Superior temporal gyrus (tissue), 1 donor: ENCODE measurements around the gene LIG3.
"Not testable (repeated sequence)": the region's sequence is repeated elsewhere in the genome, so short reads cannot be mapped to it uniquely, and the experiment has no call there.

Source experiments
- DNase-seq: peaks from one replicate; pipeline ENCODE4 v3.0.0-alpha.2; 2016; ENCODE audit errors: extremely low spot score

LIG3 gene

DNA sequence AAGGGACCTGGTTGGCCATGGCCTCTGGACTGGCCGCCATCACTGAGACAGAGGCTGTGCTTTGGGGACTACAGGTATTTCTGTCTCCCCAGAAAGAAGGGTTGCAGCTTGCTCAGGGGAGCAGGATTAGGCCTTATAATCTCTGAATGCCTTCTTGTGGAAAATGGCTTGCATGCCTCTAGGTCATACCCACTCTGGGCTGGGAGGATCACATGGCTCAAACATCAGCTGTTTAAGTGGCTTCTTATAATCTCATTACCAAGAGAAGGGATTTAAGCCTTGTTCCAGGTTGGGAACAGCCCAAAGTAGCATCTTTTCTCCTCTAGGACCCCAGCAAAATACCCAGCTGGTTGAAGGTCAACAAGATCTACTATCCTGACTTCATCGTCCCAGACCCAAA is 19.1 kb downstream of the LIG3 start:
- DNase-seq = no peak

DNA sequence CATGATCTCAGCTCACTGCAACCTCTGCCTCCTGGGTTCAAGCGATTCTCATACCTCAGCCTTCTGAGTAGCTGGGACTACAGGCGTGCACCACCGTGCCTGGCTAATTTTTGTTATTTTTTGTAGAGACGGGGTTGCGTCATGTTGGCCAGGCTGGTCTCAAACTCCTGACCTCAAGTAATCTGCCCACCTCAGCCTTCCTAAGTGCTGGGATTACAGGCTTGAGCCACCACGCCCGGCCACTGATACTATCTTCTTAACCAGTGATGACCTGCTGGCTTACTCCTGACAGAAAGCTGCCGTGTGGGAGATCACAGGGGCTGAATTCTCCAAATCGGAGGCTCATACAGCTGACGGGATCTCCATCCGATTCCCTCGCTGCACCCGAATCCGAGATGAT is 20.7 kb downstream of the LIG3 start:
- DNase-seq = not testable (repeated sequence)

DNA sequence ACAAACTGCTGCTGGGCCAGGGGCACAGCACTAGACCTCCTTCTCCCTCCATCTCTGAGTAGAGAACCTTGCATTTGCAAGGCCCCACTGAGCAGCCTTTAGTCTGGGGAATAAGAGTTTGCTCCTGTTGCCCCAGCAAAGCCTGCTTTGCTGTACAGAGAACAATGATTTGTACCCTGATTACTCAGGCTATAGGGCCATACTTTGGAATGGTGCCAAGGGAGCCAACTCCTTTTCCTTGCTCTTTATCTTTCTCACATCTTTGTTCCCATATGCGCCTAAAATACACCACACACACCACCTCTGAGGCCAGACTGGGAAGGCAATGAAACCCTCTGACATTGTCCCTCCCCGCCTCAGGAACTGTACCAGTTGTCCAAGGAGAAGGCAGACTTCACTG is 21.2 kb downstream of the LIG3 start:
- no peak for DNase-seq

DNA sequence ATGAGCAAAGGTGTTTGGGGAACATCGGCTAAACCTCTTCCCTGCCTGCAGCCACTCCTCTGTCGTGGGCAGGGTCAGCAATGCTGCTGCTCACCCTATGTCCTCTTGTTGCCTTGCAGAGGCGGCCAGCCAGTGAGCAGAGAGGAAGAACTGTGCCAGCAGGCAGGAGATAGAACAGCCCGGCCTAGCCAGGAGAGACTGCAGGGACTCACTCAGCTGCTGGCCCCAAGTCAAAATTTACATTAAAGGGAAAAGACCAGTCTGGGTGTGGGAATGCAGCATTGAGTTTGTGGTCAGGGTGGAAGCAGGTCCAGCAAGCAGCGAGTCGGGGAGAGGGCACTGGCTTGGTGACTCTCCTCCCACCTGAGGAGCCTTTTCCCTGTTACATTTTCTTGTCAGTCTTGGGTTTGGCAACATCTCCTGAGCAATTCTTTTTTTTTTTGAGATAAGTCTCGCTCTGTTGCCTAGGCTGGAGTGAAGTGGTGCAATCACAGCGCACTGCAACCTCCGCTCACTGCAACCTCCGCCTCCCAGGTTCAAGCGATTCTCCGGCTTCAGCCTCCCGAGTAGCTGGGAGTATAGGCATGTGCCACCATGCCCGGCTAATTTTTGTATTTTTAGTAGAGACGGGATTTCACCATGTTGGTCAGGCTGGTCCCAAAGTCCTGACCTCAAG is 22.7 kb downstream of the LIG3 start:
- DNase-seq = no peak

DNA sequence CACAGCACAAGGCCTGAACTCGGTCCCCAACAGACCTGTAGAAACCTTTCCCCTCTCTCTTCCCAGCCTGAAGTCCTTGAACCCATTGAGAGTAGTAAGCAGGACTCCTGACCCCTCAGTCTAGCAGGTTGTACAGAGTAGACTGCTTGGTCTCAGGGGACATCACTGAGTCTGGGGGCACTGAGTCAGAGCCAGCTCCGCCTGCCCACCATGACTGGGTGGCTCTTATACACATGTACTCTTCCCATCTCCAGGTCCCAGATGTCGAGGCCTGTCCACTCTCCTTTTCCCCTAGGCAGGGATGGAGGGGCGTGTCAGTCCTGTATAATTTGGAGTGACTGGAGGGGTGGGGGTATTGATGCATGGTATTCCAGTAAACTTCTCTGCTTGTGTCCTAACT is 23.5 kb downstream of the LIG3 start:
- DNase-seq = no peak

DNA sequence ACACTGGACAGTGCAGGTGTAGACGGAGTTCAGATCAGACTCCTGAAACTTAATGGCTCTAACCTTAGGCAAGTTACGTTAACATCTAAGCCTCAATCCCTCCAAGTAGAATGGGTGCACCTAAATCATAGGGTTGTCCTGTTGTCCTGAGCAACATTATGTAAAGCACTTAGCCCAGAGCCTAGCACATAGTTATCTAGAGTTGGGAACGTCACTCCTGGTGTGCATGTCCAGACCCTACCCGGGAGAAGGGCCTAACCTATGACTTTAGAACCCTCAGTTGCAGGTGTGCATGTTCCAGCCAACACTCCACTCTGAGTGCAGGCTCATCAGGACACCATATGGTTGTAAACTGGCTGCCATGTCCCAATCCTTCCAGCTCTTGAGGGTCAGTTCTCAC is 26.0 kb downstream of the LIG3 start:
- no peak for DNase-seq

DNA sequence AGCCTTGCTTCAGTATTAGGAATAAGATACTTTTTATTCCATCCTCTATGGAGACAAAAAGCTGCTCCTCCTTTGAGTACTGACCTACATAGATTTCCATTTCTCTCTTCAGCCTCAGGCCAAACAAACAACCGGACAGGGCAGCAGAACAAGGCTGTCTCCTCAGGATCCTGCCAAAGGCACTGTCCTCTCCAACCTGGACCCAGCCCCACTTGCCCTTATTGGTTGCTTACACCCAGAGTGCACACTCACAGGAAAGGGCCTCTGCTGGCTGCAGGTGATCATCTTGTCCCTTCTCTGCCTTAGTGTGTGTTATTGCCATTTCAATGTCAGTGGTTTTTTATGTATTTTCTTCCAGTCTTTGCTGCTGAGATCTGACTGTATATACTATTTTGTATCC is 26.6 kb downstream of the LIG3 start:
- DNase-seq = no peak

DNA sequence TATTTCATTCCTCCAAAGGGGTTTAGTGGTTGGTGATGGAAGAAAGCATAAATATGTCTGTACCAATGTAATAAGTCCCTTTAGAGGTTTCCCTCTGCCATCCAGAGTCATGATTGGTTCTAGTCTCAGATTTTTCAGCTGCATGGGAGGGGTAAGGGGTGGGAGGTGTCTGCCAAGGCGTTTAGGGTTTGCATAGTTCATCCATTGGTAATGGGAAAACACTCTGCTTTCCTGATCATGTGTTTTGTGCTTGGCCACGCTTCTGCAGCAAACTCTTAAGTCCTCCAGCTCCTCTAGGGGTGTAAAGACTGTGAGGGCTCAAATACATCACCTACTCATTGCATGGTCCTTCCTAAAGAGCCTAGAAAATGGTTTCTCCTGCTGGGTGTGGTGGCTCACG is 29.8 kb downstream of the LIG3 start:
- no peak for DNase-seq

DNA sequence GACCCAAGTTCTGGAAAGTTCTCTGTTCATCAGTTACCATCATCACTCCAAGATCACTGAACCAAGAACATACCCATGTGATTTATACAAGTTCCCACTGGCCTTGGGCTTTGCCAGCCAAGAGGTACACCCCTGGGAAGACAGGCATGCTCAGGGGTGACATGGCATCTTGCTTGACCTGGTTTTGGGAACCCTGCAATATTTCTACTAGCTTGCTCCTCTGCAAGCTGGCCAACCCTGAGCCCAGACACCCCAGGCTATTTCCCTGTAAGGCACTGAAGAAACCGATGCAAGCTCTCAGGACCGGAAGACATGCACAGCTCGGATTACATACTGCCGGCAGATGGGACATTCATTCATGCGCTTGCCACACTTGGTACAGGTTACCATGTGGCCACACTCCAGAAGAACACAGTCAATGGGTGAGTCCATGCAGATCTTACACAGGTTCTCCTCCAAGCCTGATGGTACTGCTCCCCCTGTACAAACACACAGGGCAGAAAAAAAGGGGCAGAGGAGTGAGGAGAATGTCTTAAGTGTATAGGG is 31.4 kb downstream of the LIG3 start:
- no peak for DNase-seq

DNA sequence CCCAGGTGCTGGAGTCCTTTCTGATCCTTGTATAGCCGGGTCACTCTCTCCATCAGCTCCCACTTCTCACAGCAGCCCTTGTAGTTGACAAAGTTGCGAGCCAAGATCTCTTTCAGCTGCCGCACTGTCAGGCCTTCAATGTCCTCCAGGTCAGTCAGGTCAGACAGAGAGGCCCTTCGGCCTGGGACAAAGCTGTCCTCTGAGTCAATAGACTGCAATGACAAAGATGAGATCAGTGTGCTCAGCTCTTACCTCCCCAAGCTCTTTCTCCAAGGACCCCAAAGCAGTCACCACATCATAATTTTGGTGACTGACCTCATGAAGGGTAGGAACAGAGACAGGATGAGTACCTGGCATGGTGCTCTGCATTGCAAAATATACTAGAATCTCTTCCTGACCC is 36.1 kb downstream of the LIG3 start:
- DNase-seq = no peak

DNA sequence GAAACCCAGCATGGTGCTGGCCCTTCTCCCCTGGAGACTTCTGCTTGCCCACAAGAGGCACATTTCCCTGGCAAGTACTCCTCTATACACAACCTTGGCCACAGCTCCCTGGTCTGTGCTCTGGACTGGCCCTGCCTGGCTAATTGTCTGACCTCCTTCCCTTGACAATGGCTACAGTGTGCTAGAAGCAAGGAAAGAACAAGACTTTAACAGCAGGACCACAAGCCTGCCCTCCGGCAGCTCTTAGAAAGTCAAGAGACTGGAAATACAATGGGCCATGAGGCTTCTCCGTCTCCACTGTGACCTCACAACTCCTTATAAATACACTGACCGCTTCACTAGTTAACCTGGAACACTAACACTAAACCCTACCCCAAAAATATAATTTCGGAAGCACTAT is 36.7 kb downstream of the LIG3 start:
- DNase-seq = no peak

DNA sequence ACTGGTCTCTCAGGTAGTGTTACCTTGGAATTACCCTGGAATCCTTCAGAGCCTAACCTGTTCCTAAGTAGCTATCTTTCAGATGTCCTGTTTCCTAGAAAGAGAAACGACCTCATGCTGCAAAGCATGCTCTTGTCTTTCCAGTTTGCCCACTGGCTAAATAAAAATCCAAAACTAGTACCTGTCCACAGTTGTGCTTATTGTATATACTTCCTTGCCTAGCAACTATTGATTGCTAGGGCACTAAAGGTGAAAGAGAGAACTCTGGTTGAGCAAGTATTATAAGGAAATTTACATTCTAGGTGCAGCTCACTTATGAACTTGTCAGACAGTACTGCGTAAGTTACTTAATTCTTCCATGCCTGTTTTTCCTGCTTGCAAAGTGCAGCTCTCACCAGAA is 38.5 kb downstream of the LIG3 start:
- no peak for DNase-seq

DNA sequence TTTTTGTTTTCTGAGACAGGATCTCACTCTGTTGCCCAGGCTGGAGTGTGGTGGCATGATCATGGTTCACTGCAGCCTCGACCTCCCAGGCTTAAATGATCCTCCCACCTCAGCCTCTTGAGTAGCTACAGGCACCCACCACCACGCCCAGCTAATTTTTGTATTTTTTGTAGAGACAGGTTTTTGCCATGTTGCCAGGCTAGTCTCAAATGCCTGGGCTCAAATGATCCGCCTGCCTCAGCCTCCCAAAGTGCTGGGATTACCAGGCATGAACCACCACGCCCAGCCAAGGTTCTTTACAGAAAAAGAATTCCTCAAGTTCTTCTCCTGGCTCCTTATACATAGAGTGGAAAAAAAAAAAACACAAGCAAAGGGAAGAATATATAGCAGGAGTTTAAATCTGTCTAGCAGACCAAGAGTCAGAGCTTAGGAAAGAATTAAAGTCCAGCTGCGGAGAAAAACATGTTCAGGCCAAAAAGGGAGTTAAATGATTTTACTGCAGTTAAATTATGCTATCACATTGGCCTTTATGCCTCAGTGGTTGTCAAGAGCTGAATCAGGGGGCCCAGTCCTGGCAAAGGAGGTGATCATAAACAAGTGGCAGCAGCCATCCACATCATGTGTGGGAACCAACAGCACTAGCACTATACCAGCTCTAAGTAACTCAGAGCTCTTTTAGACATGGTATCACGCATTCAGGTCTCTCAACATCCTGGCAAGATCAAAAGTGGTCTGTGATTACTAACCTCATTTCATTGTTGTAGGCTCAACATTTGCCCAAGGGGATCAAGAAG is 39.3 kb downstream of the LIG3 start:
- no peak for DNase-seq

DNA sequence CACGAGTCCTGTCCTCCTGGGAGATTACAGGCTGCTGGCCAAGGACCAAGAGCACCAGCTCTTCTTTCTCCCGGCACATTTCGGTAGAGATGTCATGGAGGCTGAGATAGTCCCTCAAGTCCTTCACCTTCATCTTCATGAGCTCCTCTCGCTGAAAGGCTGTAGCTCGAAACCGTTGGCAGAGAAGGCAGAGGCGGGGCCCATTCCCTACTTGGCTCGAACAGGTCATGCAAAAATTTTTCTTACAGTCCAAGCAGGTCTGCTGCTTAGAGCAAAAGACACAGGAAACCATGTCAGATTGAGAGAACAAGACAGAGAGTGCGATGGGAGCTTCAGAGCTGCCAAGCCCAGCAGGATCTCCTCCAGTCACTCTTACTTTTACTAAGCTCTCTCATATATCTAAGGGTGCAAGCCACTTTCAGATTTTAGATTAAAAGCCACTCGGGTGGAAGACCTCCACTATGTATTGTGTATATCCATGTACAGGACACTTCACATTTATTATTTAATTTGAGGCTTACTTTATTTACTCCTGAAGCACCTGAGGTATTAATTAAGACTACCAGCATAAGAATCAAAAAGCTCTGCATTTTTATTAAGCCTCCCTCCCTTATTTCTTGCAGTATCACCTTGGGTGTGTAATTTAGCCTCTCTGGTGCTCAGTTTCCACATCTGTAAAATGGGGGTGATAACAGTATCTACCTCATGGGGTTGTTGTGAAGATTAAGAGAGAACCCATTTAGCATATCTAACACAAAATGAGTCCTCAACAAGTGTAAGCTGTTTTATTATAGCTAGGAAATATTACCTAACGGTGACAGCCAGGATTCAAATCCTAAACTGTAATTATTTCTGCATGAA is 41.4 kb downstream of the LIG3 start:
- no peak for DNase-seq

DNA sequence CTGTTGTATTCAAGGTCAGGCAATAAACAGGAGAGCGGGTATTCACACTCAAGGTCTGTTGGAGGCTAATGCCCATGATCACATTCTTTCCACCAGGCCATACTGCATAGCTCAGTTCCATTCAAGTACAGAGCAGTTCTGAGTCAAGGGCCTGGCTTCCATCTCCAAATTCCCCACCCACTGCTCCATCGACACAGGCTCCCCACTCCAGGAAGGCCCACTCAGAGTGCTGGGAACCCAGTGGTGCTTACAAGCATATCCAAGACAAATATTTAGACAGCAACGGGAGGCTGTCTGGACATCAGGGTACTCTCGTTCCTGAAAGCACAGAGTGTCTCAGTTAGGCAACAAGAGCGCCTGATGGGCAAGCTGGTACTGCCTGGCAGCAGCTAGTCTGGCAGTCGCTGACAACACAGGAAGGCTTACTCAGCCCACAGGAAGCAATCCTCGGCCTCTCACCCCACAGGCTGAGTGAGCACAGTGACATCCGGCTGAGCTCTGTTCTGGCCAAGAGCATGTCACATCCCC is 42.3 kb downstream of the LIG3 start:
- peak; percentile 95 for DNase-seq

DNA sequence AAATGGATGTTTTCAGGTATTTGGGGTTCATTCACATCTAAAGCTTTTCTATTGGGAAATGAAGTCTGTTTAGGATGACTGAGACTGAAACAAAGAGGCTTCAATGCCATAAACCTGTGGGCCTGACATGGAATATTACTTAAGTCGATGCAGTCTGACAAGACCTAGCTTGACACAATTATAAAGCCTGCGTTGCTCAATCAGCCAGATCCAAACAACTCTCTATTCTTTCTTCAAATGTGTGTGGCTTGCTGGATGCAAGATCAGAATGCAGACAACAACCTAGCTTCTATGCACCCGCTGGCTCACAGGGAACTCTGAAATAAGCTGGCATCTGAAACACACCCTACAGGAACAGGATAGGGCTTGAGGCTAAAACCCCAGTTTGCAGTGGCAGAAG is 43.2 kb downstream of the LIG3 start:
- DNase-seq = peak; percentile 71

DNA sequence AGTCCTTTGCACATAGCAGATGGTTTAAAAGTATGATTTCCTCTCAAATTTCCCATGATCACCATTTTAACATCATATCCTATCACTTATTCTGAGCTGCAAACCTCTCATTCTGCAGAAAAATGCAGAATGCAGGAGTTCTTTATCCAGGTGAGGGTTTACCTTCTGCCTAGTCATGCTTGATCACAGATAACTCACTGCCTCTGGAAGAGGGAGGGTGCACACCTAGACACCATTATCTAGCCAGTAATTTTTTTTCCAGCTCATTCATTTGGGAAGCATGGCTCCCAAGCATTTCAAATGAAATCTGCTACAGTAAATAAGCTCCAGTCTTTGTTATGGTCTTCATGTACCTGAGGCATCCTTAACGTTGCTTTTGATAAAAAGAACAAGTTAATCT is 45.2 kb downstream of the LIG3 start:
- DNase-seq = no peak

DNA sequence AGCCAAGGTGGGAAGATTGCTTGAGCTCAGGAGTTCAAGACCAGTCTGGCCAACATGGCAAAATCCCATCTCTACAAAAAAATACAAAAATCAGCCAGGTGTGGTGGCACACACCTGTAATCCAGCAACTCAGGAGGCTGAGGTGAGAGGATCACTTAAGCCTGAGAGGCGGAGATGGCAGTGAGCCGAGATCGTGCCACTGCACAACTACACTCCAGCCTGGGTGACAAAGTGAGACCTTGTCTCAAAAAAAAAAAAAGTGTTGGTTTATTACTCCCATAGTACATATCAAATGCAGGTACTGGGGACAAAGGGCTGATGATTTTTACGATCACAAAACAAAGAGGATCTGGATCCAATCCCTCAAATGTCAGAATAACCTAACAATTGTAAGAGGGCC is 47.8 kb downstream of the LIG3 start:
- DNase-seq = not testable (repeated sequence)

DNA sequence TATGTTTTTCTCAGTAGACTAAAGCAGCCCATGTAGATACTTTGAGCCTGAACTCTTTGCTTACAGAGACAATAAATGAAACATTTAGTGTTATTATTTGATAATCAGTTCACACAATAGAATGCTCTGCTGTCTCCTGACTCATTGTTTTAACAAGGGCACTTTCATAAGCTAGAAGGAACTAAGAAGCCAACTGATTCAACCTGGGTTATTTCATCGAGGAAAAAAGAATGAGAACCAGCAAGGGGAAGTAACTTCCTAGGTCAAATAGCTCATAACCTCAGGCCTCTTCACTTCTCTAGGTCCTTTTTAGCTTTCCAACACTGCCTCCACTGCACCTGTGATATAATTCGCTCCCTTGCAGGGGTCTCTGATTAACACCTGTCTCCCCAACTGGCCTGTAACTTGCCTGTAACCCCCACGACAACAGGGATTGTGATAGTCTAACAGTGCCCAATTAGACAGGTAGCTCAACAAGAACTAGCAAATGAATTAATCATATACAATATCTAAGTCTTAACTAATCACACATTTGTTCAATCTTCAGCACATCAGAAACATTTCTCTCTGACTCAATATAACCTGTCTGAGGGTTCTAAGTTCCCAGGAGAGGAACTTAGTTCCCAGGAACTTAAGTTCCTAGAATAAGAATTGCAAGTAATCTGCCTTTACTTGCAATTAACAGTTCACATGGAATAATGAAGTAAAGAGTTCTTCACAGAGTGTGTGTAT is 48.4 kb downstream of the LIG3 start:
- peak; percentile 42 for DNase-seq

DNA sequence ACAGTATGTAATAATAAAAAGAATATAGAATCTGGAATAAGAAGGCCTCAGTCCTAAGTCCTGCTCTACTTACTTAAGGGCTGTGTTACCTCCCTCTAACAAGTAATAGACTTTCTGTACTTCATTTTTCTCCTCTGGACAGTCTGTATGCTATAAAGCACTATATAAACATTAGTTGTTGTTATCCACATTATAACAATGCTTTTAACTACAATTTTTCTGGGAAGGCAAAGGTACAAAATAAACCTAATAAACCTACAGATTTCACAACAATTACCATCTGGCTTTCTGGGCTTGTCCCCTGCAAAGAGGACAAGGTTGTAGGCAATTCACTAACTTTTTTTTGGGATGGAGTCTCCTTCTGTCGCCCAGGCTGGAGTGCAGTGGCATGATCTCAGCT is 50.5 kb downstream of the LIG3 start:
- DNase-seq = no peak

DNA sequence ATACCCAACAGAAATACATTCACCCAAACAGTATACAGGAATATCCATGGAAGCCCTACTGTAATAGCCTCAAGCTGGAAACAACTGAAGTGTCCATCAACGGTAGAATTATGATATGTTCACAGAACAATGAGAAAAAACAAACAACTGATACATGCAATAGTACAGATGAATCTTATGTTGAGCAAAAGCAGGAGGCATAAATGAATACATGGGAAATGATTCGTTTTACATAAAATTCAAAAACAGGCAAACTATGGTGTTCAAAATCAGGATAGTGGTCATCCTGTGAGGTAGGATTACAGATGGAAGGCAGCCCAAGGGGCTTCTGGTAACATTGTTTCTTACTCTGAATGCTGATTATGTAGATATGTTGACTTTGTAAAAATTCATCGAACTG is 58.1 kb downstream of the LIG3 start:
- DNase-seq = no peak
